MV-4-11 (cell line): ENCODE measurements around the gene ASS1.

Experiments used
- DNase-seq: peaks from one replicate; lab custom pipeline; 2025; lab: John Stamatoyannopoulos, UW

Gene ASS1

GRCh38 chr9:130419521-130420035, 25.2 kb upstream of the ASS1 start:
- DNase-seq: no peak

GRCh38 chr9:130421154-130421801, 23.5 kb upstream of the ASS1 start:
- no peak for DNase-seq

DNA sequence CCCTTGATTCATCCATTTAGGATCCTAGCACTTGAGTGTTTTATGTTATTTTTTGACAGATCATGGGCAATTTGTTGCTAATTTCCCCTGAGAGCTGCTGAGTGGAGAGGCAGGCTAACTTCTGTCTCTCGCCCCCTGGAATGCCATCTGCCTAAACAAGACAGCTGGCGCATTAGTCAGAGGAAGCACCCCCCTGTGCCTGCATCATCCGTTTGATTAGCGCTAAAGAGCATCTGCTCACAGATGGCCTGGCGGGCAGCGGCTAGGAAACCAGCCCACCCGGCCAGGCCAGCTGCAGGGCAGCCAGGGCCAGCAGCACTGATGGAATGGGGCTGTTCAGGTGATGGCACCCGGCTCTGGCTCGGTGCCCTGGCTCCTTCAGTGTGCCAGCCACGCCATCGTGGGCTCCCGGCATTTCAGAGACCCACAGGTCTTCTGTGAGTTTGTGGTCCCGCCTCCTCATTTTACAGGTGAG, 22.9 kb upstream of the ASS1 start:
- DNase-seq: no peak

DNA sequence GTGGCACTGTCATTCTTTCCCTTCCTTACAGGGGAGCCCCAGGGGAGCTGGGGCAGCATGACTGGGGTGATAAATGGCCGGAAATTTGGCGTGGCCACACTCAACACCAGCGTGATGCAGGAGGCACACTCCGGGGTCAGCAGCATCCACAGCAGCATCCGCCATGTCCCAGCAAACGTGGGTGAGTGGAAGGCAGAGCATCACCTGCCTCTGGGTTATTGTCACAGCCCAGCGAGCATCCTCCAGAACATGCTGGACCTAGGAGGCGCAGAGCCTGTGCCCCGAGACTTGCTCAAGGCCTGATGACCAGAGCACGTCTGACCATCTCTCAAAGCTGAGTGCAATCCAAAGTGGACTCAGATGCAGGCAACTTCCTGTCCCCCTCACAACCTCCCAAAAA, 22.2 kb upstream of the ASS1 start:
- DNase-seq: no peak

- DNase-seq: no peak
These were observed 21.5 kb upstream of the ASS1 start for GRCh38 chr9:130423272-130423671.

DNA sequence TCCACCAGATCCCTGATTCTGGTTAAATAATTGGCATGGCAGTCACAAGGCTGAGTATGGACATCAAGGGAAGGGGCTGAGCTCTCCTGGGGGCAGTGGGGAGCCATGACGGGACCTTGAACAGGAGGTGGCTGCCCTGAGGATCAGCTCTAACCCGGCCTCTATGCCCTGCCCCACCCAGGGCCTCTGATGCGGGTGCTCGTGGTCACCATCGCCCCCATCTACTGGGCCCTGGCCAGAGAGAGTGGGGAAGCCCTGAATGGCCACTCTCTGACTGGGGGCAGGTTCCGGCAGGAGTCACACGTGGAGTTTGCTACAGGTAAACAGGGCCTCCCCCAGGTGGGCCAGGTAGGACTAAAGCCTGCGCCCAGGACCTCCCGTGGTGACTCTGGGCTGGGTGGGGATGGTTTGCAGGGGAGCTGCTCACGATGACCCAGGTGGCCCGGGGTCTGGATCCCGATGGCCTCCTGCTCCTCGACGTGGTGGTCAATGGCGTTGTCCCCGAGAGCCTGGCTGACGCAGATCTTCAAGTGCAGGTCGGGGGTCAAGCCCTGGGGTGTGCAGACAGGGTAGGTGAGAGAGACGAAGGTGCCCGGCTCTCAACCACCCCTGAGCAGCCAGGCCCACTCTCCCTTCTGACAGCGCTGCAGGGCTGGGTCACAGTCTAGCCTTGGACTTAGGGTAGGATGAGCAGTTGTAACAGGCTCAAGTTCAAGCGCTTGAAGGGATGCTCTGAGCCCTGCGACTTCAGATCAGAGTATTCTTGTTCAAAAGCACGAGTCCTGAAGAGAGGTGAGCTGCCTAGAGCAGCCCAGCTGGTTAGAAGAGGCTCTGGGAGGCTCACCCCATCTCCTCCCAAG, 19.9 kb upstream of the ASS1 start:
- no peak for DNase-seq

- no peak for DNase-seq
These were observed 18.9 kb upstream of the ASS1 start for GRCh38 chr9:130425741-130426466.

DNA sequence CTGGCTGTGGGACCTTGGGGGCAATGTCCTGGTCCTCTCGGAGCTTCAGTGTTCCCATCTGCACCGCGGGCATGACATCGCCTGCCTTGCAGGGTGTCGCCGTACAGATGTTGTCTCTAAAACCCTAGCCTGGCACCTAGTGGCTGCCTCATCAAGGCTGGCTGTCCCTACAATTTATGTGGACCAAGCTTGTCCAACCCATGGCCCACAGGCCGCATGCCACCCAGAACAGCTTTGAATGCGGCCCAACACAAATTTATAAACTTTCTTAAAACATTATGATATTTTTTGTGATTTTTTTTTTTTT, 18.3 kb upstream of the ASS1 start:
- DNase-seq: no peak

- DNase-seq: no peak
These were observed 17.9 kb upstream of the ASS1 start for GRCh38 chr9:130426883-130427282.

- no peak for DNase-seq
These were observed 17.4 kb upstream of the ASS1 start for GRCh38 chr9:130427326-130427725.

DNA sequence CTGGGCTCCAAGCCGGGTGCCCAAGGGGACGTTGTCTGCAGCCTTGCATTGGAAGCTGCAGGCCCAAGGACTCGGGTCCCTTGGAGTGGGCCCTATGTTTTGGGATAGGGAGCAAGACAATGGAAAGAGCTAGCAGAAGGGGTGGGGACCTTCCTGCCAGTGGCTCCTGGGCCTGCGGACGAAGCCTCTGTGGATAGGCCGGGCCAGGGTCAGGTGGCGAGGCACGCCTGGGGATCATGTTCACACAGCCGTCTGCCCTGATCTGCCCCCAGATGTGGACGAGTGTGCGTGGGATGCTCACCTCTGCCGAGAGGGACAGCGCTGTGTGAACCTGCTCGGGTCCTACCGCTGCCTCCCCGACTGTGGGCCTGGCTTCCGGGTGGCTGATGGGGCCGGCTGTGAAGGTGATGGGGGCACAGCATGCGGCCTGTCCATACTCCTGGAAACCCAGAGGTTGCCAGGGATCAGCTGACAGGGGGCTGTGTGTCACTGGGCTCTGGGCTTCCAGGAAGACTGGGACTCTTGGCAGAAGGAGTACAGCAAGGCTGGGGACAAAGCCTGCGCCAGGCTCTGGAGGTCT, 16.6 kb upstream of the ASS1 start:
- no peak for DNase-seq

DNA sequence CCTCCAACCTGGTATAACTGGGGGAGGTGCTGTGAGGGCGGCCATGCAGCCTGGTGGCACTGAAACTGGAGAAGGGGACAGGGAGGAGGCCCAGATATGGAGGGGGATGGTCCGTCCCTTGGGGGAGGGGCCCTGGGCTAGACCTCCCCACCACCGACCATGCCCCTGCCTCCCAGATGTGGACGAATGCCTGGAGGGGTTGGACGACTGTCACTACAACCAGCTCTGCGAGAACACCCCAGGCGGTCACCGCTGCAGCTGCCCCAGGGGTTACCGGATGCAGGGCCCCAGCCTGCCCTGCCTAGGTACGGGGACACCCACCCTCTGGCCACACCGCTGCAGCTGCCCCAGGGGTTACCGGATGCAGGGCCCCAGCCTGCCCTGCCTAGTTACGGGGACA, 15.4 kb upstream of the ASS1 start:
- no peak for DNase-seq

GRCh38 chr9:130429831-130430230, 14.9 kb upstream of the ASS1 start:
- no peak for DNase-seq

- DNase-seq: no peak
These were observed 14.5 kb upstream of the ASS1 start for GRCh38 chr9:130430232-130430631.

DNA sequence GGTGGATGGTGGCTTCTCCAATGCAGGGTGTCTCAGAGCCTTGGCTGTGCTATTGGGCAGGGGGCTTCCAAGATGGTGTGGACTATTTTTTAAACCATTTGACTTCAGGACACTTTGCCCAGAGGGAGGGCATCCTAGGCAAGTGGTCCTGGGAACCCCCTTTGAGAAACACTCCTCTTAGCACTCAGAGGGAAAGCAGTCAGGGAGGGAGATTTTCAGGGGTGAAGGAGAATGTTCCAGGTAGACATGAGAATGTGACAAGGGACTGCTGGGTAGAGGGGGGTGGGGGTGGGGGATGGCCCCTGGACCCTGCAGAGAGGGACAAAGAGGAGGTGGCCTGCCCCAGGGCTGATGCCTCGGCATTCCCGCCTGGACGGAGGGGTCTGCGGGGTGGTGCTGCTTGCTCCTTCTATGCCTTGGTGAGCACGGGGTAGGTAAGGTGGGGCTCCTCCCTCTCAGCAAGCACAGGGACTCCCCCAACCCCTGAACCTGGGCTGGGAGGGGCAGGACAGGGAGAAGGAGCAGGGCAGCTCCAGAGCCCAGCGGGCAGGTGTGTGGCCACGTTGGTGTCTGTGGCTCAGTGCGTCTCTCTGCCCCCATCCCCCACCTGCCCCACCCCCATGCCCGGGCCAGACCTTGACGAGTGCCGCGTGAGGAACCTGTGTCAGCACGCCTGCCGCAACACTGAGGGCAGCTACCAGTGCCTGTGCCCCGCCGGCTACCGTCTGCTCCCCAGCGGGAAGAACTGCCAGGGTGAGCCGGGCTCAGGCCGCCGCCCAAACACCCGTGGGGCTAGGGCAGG, 13.8 kb upstream of the ASS1 start:
- DNase-seq: no peak

DNA sequence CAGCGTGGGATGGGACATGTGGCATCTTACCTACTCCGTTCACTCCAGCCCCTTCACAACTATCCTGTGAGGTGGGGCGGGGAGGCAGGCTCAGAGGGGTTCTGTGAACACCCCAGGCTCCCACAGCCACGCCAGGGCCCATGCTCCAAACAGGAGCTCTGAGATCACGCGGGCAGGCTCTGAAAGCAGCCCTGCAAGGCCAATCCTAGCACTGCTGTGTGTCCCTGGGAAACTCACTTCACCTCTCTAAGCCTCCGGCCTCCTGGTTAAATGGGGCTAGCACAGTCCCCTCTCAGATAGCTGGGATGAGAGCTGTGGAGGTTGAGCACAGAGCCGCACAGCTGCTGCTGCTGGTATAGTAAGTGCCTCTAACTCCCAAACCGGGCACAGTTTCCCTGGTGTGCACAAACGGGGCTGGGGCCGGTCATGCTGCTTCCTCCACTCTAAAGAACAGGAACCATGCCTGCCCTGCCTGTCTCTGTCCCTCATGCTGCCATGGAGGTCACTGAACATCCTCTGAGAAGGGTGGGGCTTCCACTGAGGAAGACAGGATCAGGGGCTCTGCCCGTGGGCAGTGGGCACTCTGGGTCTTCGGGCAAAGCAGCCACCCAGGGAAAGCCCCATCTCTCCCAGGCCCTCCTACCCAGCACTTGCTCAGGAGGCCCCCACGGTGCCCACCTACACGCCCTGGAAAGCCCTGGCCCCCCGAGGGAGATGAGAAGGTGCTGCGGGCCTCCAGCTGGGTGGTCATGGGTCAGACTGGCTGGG, 13.0 kb upstream of the ASS1 start:
- no peak for DNase-seq

DNA sequence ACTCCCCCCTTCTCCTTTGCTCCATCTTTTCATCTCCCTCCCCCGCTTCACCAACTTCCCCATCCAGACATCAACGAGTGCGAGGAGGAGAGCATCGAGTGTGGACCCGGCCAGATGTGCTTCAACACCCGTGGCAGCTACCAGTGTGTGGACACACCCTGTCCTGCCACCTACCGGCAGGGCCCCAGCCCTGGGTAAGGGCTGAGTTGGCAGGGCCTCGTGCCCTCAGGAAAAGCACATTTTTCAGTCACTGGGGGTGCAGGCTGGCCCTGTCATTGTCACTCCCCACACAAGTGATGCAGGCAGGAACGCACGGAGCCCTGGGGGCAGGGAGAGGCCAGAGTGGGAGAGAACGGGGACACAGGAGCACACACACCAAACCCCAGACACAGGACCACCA, 12.4 kb upstream of the ASS1 start:
- DNase-seq: no peak

DNA sequence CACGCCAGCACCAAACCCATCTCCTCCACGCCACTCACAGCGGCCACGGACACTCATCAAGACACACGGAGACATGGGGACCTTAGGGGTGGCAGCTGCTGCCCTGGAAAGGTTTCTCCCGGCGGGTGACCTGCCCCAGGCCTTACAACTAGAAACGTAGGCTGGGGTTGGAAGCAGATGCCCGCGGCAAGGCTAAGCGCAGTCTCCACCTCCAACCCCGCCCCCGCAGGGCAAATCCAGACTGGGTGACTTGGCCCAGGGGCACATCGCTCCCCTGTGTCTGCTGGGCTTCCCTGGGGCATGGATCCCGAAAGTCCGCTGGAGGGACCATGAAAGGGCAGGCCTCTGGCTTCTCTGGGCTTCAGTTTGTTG, 12.0 kb upstream of the ASS1 start:
- DNase-seq: no peak

- DNase-seq: peak; percentile 17
These were observed 11.4 kb upstream of the ASS1 start for GRCh38 chr9:130433168-130433946.

GRCh38 chr9:130433947-130434262, 10.9 kb upstream of the ASS1 start:
- DNase-seq: no peak
